OCI-LY1 (cell line): ENCODE measurements around the gene HBG1.

Source experiments
- CTCF ChIP-seq: fragments of 200-600 bp; sonication (generic), shearing (Covaris generic); IDR thresholded peaks from 2 replicates; pipeline ENCODE4 v1.5.1; 2017; ENCODE audit warnings: mild to moderate bottlenecking, antibody characterized with exemption, low read length, moderate library complexity, mixed read lengths
- EZH2 ChIP-seq: fragments of 200-600 bp; sonication (generic), shearing (Covaris generic); IDR thresholded peaks from 2 replicates; pipeline ENCODE4 v1.8.0; 2017; ENCODE audit warnings: borderline replicate concordance, mixed run types, mild to moderate bottlenecking, antibody characterized with exemption, low read length, moderate library complexity, mixed read lengths

- peak; percentile 57 for TF ChIP-seq CTCF
- TF ChIP-seq EZH2 = no peak
Measured at GRCh38 chr11:5291207-5291838, 41.7 kb upstream of the HBG1 start.
